Measurements from ENCODE around the gene GMDS. TPM values are rescaled to one million over a fixed set of nuclear protein-coding genes. Genes with fewer than 3 reads are reported as not detected.

GMDS gene
- total RNA-seq, 1 donor from 2014 or later, result 27.0 TPM

- no peak for TF ChIP-seq CTCF (IDR thresholded peaks at IDR 0.05; ENCODE audit: insufficient read depth, low read length, poor library complexity, severe bottlenecking)
- H3K36me3 ChIP-seq (ENCODE audit: control insufficient read depth, insufficient read depth, low read length), result no peaks in the 10 kb centered on the region
- DNase-seq (ENCODE audit: low read depth), result no peak
These were observed 522.6 kb downstream of the GMDS start for GRCh38 chr6:1722801-1723200.

GRCh38 chr6:1720620-1721322, 524.6 kb downstream of the GMDS start:
- no peak for DNase-seq (ENCODE audit: low read depth)
- no peak overlapping the region for H3K4me3 ChIP-seq (ENCODE audit: low read depth, low read length)
- TF ChIP-seq CTCF (IDR thresholded peaks at IDR 0.05; ENCODE audit: insufficient read depth, low read length, poor library complexity, severe bottlenecking), result no peak
- no peaks in the 10 kb centered on the region for H3K27me3 ChIP-seq (ENCODE audit: control insufficient read depth, insufficient read depth, low read length)
- H3K36me3 ChIP-seq (ENCODE audit: control insufficient read depth, insufficient read depth, low read length), result no peaks in the 10 kb centered on the region

More at GRCh38 chr6:1722801-1723200, 522.6 kb downstream of the GMDS start:
- no peak overlapping the region for H3K4me3 ChIP-seq (ENCODE audit: low read depth, low read length)
- no peaks in the 10 kb centered on the region for H3K27me3 ChIP-seq (ENCODE audit: control insufficient read depth, insufficient read depth, low read length)

- Histone ChIP-seq H3K36me3 (ENCODE audit: control insufficient read depth, insufficient read depth, low read length) (no peaks in the 10 kb centered on the region), H3K27me3 (ENCODE audit: control insufficient read depth, insufficient read depth, low read length) (no peaks in the 10 kb centered on the region), H3K4me3 (ENCODE audit: low read depth, low read length) (no peak overlapping the region)
- no peak for TF ChIP-seq CTCF (IDR thresholded peaks at IDR 0.05; ENCODE audit: insufficient read depth, low read length, poor library complexity, severe bottlenecking)
- no peak for DNase-seq (ENCODE audit: low read depth)
These were observed 525.5 kb downstream of the GMDS start for GRCh38 chr6:1719922-1720321.

- H3K27me3 ChIP-seq (ENCODE audit: control insufficient read depth, insufficient read depth, low read length), result no peaks in the 10 kb centered on the region
- no peaks in the 10 kb centered on the region for H3K36me3 ChIP-seq (ENCODE audit: control insufficient read depth, insufficient read depth, low read length)
- TF ChIP-seq CTCF (IDR thresholded peaks at IDR 0.05; ENCODE audit: insufficient read depth, low read length, poor library complexity, severe bottlenecking), result no peak
- DNase-seq (ENCODE audit: low read depth), result no peak
- H3K4me3 ChIP-seq (ENCODE audit: low read depth, low read length), result no peak overlapping the region
These were observed 528.5 kb downstream of the GMDS start for GRCh38 chr6:1716868-1717267.

- Histone ChIP-seq H3K36me3 (ENCODE audit: control insufficient read depth, insufficient read depth, low read length) (no peaks in the 10 kb centered on the region), H3K4me3 (ENCODE audit: low read depth, low read length) (no peak overlapping the region), H3K27me3 (ENCODE audit: control insufficient read depth, insufficient read depth, low read length) (no peaks in the 10 kb centered on the region)
- TF ChIP-seq CTCF (IDR thresholded peaks at IDR 0.05; ENCODE audit: insufficient read depth, low read length, poor library complexity, severe bottlenecking), result no peak
- no peak for DNase-seq (ENCODE audit: low read depth)
These were observed 529.0 kb downstream of the GMDS start for GRCh38 chr6:1716396-1716795.

- TF ChIP-seq CTCF (IDR thresholded peaks at IDR 0.05; ENCODE audit: insufficient read depth, low read length, poor library complexity, severe bottlenecking), result no peak
- Histone ChIP-seq H3K27me3 (ENCODE audit: control insufficient read depth, insufficient read depth, low read length) (no peaks in the 10 kb centered on the region), H3K4me3 (ENCODE audit: low read depth, low read length) (no peak overlapping the region), H3K36me3 (ENCODE audit: control insufficient read depth, insufficient read depth, low read length) (no peaks in the 10 kb centered on the region)
- DNase-seq (ENCODE audit: low read depth), result no peak
These were observed 530.1 kb downstream of the GMDS start for GRCh38 chr6:1715336-1715735.

Data from kidney epithelial cell (primary cell).